Measurements from ENCODE around the gene RALGAPA2.
"Not testable (repeated sequence)": the region's sequence is repeated elsewhere in the genome, so short reads cannot be mapped to it uniquely, and the experiment has no call there.

RALGAPA2 gene

DNA sequence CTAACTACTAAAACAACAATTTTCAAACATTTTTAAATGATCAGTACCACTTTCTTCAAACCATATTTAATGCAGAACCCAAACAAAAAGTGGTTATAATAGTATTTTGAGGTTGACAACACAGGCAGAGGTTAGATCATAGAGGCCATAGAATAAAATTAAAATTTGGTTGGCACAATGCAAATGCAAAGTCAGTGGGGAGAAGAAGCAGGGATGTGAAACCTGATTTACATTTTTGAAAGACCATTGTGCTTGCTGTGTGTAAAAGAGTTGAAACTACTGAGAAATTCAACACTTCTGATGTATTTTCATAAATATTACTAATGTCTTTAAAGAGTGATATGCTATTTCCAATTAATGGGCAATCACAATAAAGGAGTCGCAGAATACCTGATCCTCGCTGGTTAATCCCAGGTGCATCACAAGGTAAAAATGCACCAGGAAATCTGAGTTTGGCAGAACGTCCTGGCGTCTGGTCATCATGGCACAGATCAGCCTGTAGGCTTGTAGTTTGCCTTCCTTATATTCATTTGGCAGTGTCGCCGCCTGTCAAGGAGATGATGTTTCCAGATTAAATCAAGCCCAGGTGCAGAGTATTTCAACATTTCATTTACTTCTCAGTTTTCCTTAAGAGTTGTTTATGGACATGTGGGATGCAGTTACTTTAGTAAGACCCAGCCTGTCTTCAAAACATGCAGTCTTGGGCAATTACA is 141.2 kb downstream of the RALGAPA2 start:
- DNase-seq (ENCODE audit: low read depth): no peak

DNA sequence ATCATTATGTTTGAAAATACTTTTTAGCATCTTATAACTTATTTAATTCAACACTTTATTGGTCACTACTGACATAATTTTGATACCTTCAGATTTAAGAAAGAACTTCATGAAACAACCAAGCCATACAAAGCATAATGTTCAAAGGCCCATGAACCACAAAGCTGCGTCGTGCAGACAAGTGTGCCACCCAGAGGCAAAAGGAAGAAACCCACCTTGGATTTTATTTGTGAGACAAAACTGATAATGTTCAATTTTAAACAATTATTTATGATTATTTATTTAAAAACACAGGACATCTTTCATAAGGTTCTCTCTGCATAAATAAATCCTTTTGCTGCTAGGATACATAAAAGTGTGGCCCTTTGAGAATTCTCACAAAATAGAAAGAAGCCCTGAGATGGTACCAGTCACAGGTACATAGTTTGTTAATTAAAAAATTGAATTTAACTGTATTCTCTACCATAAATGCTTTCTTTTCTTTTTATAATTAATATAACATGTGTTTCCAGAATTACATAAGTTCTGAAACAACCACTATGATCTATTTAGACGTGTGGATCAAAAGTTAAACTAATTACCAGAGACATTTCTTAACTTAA is 143.7 kb downstream of the RALGAPA2 start:
- DNase-seq (ENCODE audit: low read depth): no peak

DNA sequence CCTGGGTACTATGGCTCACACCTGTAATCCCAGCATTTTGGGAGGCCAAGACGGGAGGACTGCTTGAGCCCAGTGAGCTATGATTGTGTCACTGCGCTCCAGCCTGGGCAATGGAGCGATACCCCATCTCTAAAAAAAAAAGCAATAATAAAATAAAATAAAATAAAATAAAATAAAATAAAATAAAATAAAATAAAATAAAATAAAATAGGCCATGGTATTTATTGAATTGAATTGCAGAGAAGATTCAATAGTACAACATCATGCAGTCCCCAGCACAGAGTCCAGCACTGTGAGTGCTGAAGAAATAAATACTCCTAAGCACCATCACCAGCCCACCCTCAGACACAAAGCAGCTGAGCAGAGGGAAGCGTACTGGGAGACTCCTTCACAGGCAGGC is 144.7 kb downstream of the RALGAPA2 start:
- no peak for DNase-seq (ENCODE audit: low read depth)

DNA sequence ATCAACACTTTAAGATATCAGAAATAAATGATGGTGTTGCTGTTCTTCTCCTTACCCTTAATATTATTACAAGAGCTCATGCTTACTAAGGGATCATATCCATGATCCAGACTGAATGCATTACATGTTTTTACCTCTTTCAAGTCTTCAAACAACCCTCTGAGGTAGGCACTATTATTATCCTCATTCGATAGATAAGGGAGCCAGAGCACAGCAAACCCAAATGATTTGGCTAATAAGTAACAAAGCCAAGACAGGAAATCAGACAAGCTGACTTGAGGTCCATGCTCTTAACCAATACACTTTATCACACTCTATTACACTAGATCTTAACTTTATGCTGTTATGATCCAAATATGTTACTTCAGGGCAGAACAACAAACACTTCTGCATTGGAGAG is 145.9 kb downstream of the RALGAPA2 start:
- DNase-seq (ENCODE audit: low read depth): no peak

DNA sequence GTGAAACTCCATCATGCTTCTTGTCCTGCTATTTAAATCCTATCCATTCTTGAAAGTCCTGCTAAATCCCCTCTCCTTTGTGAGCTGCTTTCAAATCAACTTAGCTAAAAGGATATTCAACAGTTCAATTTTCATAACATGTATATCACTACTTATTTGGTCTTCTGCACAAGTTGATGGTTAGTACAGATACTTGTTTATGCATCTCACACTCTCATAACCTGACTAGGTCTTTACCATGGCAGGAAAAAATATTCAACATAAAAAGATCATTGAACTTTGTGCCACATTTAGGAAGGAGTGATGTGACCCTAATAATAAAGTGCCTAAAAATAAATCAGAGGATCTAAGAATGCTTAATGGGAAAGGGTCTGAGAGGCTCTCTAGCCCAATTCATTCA is 148.2 kb downstream of the RALGAPA2 start:
- no peak for DNase-seq (ENCODE audit: low read depth)

DNA sequence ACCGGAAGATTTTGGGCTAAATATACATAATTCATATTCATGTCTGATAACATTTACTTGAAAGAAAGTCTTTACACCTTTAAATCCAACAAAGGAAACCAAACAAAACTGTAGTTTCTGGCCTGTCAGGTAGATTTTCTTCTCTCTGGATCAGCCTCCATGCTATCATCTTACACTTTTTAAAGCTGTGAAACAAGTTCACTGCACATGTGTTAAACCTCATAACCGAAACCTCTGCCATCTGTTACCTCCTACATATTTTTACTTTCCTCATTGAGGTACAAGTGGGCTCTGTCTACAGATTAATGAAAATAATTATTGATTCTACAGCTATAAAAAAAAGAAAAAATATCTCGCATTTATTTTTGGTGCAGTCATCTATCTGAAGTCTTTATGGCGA is 149.9 kb downstream of the RALGAPA2 start:
- no peak for DNase-seq (ENCODE audit: low read depth)

DNA sequence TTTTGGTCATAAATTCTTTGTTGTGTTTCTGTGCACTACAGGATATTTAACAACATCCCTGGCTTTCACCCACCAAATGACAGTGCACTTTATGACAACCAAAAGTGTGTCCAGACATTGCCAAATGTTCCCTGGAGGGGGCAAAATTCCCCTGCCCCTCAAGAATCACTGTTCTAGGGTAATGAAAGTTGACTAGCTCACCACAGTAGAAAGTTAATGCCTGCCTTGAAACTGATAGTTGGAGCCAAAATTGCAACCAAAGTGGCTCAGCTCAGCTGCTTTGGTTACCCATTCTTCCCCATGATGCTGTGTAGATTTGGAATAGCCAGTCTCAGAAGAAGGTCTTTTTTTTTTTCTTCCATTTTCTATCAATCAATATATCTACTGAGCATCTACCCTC is 150.6 kb downstream of the RALGAPA2 start:
- DNase-seq (ENCODE audit: low read depth): no peak

DNA sequence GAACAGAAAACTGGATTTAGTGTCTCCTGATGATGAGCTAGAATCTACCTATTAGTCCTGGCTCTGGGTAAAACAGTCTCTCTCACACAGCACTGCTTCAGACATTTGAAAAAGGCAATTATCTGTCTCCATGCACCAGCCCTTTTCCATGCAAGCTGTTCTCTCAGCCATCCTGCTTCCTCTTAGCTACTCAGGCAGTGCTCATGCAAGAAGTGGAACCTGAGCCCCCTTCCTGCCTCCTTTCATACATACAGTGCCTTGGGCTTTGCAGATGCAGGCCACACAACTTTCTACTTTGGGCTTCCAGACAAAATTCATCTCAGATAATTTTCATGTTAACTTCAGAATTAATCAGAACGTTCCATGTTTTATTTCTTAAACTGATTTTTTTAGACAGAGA is 151.3 kb downstream of the RALGAPA2 start:
- DNase-seq (ENCODE audit: low read depth): no peak

DNA sequence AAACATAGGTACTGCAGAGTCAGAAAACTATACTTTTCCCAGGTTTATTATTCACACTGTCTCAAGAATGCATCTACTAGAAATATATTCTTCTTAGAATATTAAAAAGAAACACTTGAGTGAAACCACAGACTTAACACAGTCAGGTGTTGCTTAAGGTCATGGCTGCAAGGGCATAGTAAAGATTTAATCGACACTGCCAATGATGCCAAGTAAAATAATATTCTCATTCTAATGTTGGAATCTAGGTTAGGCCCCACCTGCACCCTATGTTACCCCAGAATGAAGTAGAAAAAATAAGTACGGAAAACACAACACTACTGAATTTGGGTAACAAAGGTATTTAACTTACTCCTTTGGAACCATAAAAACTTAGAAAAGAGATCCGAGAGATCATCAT is 155.0 kb downstream of the RALGAPA2 start:
- no peak for DNase-seq (ENCODE audit: low read depth)

DNA sequence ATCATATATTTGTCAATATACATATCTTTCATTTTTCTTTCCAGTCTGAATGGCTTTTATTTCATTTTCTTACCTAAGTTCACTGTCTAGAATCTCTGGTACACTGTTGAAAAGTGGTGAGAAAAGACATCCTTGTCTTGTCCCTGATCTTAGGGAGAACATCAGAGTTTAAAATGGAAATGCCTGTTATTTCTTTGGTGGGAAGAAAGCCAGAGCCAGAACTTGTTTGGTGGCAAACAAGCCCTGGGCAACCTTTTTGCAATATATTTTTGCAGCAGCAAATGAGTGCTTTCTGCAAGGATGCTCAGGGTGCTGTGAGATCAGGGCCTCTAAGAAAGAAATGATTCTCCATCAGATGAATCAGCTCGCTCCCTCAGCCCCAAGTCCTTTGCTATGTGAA is 156.6 kb downstream of the RALGAPA2 start:
- no peak for DNase-seq (ENCODE audit: low read depth)

DNA sequence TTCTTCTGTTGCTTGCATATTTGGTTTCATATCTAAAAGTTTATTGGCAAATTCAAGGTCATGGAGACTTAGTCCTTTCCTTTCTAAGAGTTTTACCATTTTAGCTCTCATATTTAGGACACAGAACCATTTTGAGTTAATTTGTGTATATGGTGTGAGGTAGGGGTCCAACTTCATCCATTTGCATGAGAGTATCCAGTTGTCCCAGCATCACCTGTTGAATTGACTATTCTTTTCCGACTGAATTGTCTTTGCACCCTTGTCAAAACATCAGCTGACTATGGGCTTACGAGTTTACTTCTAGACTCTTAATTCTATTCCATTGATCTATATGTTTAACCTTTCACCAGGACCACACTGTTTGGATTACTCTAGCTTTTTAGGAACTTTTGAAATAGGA is 157.5 kb downstream of the RALGAPA2 start:
- DNase-seq (ENCODE audit: low read depth): no peak

DNA sequence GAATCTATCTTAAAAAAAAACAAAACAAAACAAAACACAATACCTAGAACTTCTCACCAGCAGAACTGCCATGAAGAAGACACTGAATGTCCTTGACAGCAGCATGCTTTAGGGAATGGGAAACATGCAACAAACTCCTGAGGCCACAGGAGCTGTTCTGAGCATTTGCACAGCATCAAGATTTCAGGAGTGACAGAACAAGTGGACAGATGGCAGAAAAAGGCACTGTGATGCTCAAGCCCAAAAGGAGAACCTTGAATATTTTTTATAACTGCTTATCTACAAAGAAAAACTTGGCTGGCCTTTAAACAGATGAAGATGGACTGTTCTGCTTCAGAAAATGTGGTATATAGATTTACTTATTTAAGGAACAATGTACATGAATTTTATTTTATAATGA is 158.9 kb downstream of the RALGAPA2 start:
- DNase-seq (ENCODE audit: low read depth): no peak

DNA sequence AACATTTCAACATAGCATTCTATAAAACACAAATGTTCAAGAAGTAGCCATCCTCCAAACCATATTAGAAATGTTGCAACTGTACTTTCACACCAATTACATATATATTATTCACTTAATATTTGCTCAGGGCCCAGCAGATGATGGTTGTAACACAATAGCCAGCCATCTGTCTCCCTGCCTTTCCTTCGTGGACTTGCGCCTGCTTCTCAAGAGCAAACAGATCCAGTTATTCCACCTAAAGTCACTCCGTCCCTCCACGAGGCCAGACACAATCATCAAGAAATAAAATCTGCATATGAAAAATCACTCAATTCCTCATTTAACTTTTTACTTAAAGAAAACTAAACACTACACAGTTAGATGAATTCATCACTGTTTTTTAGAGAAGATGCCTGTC is 160.4 kb downstream of the RALGAPA2 start:
- no peak for DNase-seq (ENCODE audit: low read depth)

DNA sequence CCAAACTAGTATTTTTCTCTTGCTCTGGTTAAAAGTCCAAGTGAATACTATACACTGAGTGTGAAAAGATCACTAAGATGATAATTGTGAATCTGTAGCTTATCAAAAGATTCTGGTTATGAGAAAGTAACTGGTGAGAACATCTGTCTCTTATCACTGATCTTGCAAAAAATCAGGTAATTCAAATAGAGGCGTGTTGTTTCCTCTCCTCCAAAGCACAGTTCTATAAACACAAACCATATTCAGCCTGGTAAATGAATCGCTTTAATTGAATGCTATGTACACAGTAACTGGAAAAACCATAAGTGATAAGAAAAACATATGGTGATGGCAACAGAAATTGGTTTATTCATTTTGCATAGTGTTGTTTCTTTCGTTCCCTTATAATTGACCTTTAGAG is 161.0 kb downstream of the RALGAPA2 start:
- DNase-seq (ENCODE audit: low read depth): no peak

DNA sequence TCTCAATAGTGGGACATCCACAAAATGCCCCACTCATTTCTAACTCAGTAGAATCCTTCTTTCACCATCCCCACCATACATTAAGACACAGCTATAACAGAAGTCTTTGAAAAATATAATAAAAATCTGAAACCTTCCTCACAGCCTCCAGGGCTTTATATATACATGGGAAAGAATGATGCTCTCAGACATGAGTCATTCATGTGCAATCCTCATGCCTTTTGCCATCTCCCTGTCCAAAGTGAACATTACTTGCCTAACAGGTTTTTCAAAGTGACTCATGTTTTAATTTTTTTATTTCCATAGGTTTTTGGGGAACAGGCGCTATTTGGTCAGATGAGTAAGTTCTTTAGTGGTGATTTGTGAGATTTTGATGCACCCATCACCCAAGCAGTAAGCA is 162.7 kb downstream of the RALGAPA2 start:
- no peak for DNase-seq (ENCODE audit: low read depth)

DNA sequence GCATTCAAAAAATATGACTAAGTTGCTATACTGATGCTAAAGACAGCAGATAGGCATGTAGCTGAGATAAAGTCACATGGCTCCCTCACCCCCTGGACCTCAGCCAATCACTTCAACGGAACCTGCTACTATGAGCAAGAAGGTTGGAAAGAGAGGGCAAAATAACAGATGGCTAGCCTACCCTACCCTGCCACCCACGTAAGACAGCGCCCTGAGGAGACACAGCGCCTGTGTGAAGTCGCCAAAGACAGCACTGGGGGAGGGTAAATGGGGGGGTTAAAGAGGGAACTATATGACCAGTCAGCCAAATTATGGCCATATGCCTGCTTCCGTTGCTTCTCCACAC is 163.2 kb downstream of the RALGAPA2 start:
- no peak for DNase-seq (ENCODE audit: low read depth)

DNA sequence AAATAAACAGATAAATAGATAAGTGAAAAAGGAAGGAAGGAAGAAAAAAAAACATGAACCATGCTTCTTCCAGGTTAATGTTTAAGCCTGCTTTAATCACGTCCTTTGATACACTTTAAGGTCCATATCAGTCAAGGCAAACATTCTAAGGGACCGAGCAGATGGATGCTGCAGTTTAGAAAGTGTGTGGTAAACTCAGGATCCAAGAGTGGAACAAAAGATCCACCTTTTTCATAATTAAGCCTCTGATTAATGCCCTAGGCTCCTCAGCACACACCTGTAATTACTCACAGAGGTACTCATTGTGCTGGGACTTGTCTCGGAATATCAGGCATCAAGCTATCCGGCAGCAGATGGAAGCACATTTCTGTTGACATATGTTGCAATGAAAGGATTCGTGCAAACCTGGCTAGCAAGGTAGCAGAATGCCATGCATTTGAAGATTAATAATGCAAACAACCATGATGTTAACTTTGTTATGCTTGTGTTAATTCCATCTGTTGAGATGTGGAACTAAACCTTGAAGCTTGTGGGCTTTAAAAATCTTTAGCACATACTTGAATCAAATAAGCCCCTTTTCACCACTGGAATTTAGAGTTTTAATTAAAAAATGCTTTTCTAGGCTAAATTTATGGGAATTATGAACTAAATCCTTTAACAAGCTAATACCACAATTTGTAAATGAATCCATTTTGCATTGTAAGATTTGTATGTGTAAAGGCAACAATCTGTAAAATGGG is 163.7 kb downstream of the RALGAPA2 start:
- no peak for DNase-seq (ENCODE audit: low read depth)

DNA sequence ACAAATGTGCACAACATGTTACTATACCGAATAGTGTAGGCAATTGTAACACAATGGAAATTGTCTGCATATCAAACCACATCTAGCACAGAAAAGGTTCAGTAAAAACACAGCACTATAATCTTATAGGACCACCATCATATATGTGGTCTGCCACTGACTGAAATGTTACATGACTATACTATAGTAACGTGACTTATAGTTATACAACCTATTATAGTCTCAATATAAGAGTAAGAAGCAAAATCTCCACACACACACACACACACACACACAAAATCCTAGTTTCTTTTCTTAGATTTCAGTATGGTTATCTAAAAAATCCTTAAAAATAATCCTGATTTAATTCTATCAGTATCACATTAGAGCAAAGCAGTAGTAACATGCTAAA is 164.6 kb downstream of the RALGAPA2 start:
- no peak for DNase-seq (ENCODE audit: low read depth)

DNA sequence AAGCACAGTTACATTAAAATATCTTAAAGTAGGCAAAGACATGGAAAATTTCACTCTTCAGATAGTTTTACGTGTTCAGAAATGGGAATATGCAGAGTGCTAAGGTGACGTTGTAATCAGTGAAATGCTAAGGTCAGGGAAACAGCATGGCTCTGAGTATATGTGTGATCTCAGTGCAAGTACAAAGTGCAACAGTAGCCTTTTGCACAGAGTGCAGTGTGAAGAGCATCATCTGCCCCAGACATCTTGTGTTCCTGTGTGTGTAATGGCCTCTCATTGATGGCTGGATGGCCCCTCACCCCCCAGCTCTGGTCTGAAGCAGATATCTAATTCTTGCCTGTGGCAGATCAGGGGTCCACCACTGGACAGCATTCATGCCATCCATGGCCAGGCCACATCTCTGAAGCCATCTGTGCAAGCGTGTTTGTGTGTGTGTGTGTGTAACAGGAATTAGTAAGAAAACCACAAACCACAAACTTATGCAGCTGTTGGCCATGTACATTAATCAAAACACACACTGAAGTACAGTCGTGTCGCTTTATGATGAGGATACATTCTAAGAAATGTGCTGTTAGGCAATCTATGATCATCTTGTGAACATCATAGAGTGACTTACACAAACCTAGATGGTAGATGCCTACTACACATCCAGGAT is 165.1 kb downstream of the RALGAPA2 start:
- no peak for DNase-seq (ENCODE audit: low read depth)

DNA sequence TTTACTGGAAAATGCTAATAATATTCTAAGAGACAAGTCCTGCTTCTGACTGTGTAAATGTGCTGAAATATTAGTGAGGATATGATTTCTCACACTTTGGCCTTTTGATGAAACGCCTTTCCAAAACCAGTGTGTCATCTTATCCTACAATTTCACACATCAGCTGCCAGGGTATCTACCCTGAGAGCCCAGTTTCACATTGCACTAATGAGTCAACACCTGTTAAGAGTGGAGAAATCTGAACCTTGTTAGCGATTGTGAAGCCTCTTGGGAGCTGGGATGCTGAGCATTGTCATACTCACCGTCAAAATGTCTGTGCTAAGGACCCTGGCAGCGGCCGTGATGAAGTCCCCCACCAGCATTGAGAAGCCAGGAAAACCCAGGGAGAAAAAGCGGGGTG is 166.0 kb downstream of the RALGAPA2 start:
- DNase-seq (ENCODE audit: low read depth): no peak

DNA sequence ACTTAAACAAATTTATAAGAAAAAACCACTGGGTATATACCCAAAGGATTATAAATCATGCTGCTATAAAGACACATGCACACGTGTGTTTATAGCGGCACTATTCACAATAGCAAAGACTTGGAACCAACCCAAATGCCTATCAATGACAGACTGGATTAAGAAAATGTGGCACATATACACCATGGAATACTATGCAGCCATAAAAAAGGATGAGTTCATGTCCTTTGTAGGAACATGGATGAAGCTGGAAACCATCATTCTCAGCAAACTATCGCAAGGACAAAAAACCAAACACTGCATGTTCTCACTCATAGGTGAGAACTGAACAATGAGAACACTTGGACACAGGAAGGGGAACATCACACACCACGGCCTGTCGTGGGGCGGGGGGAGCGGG is 169.1 kb downstream of the RALGAPA2 start:
- not testable (repeated sequence) for DNase-seq (ENCODE audit: low read depth)

DNA sequence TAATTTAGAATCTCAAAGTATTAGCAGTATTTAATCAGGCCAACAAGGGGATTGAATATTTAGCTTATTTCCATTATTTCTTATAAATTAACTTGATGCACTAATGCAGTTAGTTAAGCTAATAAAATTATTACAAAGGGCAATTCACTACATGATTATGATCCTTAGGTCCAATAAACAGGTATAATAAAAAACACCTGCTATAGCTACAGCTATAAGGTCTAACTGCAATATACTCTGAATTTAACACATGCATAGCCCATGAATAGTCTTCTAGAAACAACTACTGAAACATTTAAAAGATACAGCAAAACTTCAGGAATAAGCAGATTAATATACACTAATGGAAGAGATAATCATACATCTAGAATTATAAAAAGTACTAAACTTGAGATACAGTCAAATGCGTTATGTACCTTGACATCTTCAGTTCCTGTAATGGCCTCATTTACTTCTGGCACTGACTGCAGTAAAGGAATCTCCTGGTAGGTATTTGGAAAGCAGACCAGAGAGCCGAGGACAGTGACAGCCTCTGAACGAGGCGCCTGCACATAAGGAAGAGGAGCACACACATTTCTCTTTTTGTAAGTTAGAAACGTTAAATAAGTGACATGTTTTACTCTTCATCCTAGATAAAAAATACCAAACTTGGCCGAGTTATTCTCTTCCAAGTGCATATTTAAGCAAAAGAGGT is 176.1 kb downstream of the RALGAPA2 start:
- no peak for DNase-seq (ENCODE audit: low read depth)

DNA sequence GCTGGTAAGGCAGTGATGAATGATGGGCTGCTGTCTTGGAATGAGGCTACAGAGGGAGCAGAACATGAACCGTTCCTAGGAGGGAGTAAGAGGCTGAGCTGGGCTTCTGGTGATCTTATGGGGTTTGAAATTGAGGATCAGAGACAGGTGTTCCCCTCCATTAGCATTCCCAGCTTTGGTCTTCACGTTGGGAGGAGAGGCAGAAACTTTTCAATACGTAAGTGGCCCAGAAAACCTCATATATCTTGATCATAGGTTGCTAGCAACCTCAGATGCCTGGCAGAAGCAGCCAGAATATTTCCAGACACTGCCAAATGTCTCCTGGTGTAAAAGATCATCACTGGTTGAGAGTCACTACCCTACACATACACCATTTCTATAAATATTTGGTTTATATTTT is 177.4 kb downstream of the RALGAPA2 start:
- DNase-seq (ENCODE audit: low read depth): no peak
